IMR-90 (cell line): ENCODE data around the gene SYNPO2L. TPM values are rescaled to one million over a fixed set of nuclear protein-coding genes. Genes with fewer than 3 reads are reported as not detected.
"Not testable (repeated sequence)": the region's sequence is repeated elsewhere in the genome, so short reads cannot be mapped to it uniquely, and the experiment has no call there.

Experiments used
- ATAC-seq: fragments of 200-7000 bp; cut with Tn5 transposase; 2 replicates; pipeline ENCODE4 v1.9.1; 2020; ENCODE audit warnings: low read depth, mild to moderate bottlenecking, moderate library complexity
- BruUV-seq: library from RNA; stranded (reverse); fragments of 400-500 nt; replicated peaks from 2 replicates; lab custom pipeline; 2021; lab: Mats Ljungman, UMichigan
- CTCF ChIA-PET: fragments of 300-600 bp; formaldehyde crosslinking; extraction: SDS; loops from one replicate; lab custom pipeline; 2021; ENCODE audit warnings: antibody characterized with exemption; lab: Yijun Ruan, JAX
- POLR2A ChIA-PET: fragments of 300-600 bp; sonication (Branson Sonifier 250); formaldehyde crosslinking; loops from one replicate; lab custom pipeline; 2022; ENCODE audit warnings: antibody characterized with exemption; ENCODE audit not compliant: unreplicated experiment; lab: Charles Lee
- DNase-seq: peaks from one replicate; pipeline ENCODE4 v3.0.0; 2013
- H2AFZ ChIP-seq: replicated peaks from 2 replicates; pipeline ENCODE3; 2013; ENCODE audit warnings: low read length, mild to moderate bottlenecking; ENCODE audit not compliant: poor library complexity
- H2AK5ac ChIP-seq: 2 replicates; pipeline ENCODE4 v1.6.1; 2013; ENCODE audit warnings: low read depth, low read length, inconsistent platforms
- H2AK9ac ChIP-seq: replicated peaks from 2 replicates; pipeline ENCODE3; 2013; ENCODE audit warnings: mild to moderate bottlenecking, low read depth, low read length, moderate library complexity; ENCODE audit not compliant: poor library complexity
- H2BK120ac ChIP-seq: 2 replicates; pipeline ENCODE4 v1.6.1; 2013; ENCODE audit warnings: low read depth, low read length, inconsistent platforms
- H2BK15ac ChIP-seq: 3 replicates; pipeline ENCODE4 v1.6.1; 2013; ENCODE audit warnings: low read depth, low read length, inconsistent platforms
- H2BK20ac ChIP-seq: 2 replicates; pipeline ENCODE4 v1.6.1; 2013; ENCODE audit warnings: low read depth, mild to moderate bottlenecking, inconsistent platforms, low read length, moderate library complexity
- H2BK5ac ChIP-seq: 2 replicates; pipeline ENCODE4 v1.6.1; 2013; ENCODE audit warnings: mild to moderate bottlenecking, low read depth, low read length, inconsistent platforms; ENCODE audit not compliant: poor library complexity, severe bottlenecking
- H3K14ac ChIP-seq: replicated peaks from 2 replicates; pipeline ENCODE4 v1.6.1; 2013; ENCODE audit warnings: low read depth, low read length, inconsistent platforms
- H3K18ac ChIP-seq: 2 replicates; pipeline ENCODE4 v1.6.1; 2013; ENCODE audit warnings: low read depth, low read length, control low read depth
- H3K23ac ChIP-seq: 2 replicates; pipeline ENCODE4 v1.6.1; 2013; ENCODE audit warnings: low read depth, low read length, inconsistent platforms
- H3K27ac ChIP-seq: 2 replicates; pipeline ENCODE4 v1.5.1; 2013; ENCODE audit warnings: mild to moderate bottlenecking, control low read depth, low read length; ENCODE audit not compliant: insufficient read depth
- H3K27me3 ChIP-seq: 2 replicates; pipeline ENCODE4 v1.6.1; 2013; ENCODE audit warnings: low read length; ENCODE audit not compliant: control insufficient read depth, insufficient read depth
- H3K36me3 ChIP-seq: 2 replicates; pipeline ENCODE4 v1.6.1; 2013; ENCODE audit warnings: low read length, mixed read lengths; ENCODE audit not compliant: control insufficient read depth, insufficient read depth
- H3K4ac ChIP-seq: 2 replicates; pipeline ENCODE4 v1.6.1; 2013; ENCODE audit warnings: low read depth, low read length, inconsistent platforms
- H3K4me1 ChIP-seq: 2 replicates; pipeline ENCODE4 v1.6.1; 2013; ENCODE audit warnings: low read length, mixed read lengths; ENCODE audit not compliant: control insufficient read depth, insufficient read depth
- H3K4me2 ChIP-seq: 2 replicates; pipeline ENCODE4 v1.6.1; 2013; ENCODE audit warnings: low read depth, mild to moderate bottlenecking, control low read depth, low read length, moderate library complexity
- H3K4me3 ChIP-seq: 2 replicates; pipeline ENCODE4 v1.5.1; 2013; ENCODE audit warnings: low read depth, mild to moderate bottlenecking, control low read depth, low read length, moderate library complexity; ENCODE audit not compliant: insufficient read depth
- H3K56ac ChIP-seq: 2 replicates; pipeline ENCODE4 v1.6.1; 2013; ENCODE audit warnings: low read length, inconsistent platforms; ENCODE audit not compliant: insufficient read depth; ENCODE audit errors: extremely low read depth
- H3K79me1 ChIP-seq, 2 experiments: 2 replicates each; pipeline ENCODE4 v1.6.1; 2013; ENCODE audit warnings: low read length in 2 of 2, inconsistent platforms in 1 of 2, low read depth in 1 of 2
- H3K9ac ChIP-seq: 2 replicates; pipeline ENCODE4 v1.6.1; 2013; ENCODE audit warnings: low read depth, low read length, control low read depth
- H3K9me1 ChIP-seq: 2 replicates; pipeline ENCODE4 v1.6.1; 2013; ENCODE audit warnings: low read length, inconsistent platforms; ENCODE audit not compliant: insufficient read depth
- H3K9me3 ChIP-seq: 2 replicates; pipeline ENCODE4 v1.6.1; 2013; ENCODE audit warnings: low read length; ENCODE audit not compliant: control insufficient read depth, insufficient read depth
- H4K20me1 ChIP-seq: 2 replicates; pipeline ENCODE4 v1.6.1; 2013; ENCODE audit warnings: low read length, inconsistent platforms; ENCODE audit not compliant: insufficient read depth
- H4K5ac ChIP-seq: 2 replicates; pipeline ENCODE4 v1.6.1; 2013; ENCODE audit warnings: mild to moderate bottlenecking, low read depth, low read length, control low read depth
- H4K8ac ChIP-seq, 2 experiments: 2 replicates each; pipeline ENCODE4 v1.6.1; 2013; ENCODE audit warnings: low read depth in 2 of 2, low read length in 2 of 2, control low read depth in 1 of 2, inconsistent platforms in 1 of 2
- H4K91ac ChIP-seq: 2 replicates; pipeline ENCODE4 v1.6.1; 2013; ENCODE audit warnings: low read depth, low read length, inconsistent platforms; ENCODE audit not compliant: insufficient read depth
- WGBS, 2 experiments: methylation state at CpG; one replicate each; pipeline versions ENCODE4 v1.1.5 to v1.1.7; 2013; ENCODE audit warnings: missing lambda C conversion rate in 2 of 2; ENCODE audit not compliant: insufficient read length in 1 of 2; ENCODE audit errors: extremely low coverage in 2 of 2; 5-methylcytosine and 5-hydroxymethylcytosine counted together
- dilution Hi-C: fragments of 300-500 bp; cut with HindIII; formaldehyde crosslinking; loops from one replicate; pipeline ENCODE4 v1.14.3; 2018; ENCODE audit warnings: low sequenced_read_pairs; ENCODE audit not compliant: unreplicated experiment
- in situ Hi-C: fragments of 300-500 bp; cut with MboI; formaldehyde crosslinking; loops from 3 replicates; pipeline ENCODE4 v1.14.3; 2019; ENCODE audit warnings: low sequenced_read_pairs, inconsistent platforms, mixed read lengths
- intact Hi-C: fragments of 100-400 bp; cut with micrococcal nuclease; formaldehyde crosslinking; loops from 2 replicates; pipeline ENCODE4 v1.10.0; 2022
- polyA plus RNA-seq, 3 experiments: library from polyadenylated mRNA; depleted of rRNA; stranded (reverse); fragments of >200 nt; gene quantifications; 2 replicates each; pipeline ENCODE4 v1.2.3, GENCODE V29; 2012; ENCODE audit warnings: low replicate concordance in 1 of 3
- total RNA-seq: library from RNA; depleted of rRNA; stranded (reverse); fragments of >200 nt; gene quantifications from 2 replicates; pipeline ENCODE4 v1.2.3, GENCODE V29; 2012

SYNPO2L gene
- total and polyA plus RNA-seq, 2 of the 4 experiments (the other 2 are of a cell fraction), result 0.18 to 0.62 TPM

DNA sequence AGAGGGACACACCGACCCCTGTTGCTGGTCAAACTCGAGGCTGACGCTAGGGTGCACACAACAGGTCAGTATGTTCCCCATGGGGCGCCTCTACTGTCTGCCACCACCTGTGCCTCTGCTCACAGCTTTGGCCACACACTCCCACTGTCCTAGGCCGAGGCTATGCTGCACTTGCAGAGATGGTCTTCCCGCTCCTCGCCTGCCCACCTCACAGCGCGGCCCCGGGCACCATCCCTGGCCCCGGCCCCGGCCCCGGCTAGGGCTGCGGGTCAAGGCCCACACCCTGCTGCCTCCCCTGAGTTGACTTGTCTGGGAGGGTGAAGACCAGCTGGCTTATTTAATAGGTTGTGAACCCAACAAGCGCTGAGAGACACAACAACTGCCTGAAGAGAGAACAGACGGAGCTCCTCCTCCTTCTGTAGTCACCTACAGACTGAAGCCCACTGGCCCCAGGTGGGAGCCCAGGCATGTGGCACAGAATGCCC is 41.9 kb upstream of the SYNPO2L start, which contains the start of gene AGAP5:
Gene AGAP5, minus strand, starts transcription at position 435 of the 485 bp plus-strand sequence. Its CDS starts 354 bp downstream, at position 81.
- BruUV-seq, in situ Hi-C loops, H2AK9ac ChIP-seq, H3K4ac ChIP-seq, H3K27me3 ChIP-seq, H3K36me3 ChIP-seq, H2BK5ac ChIP-seq, DNase-seq, H2AFZ ChIP-seq, H3K27ac ChIP-seq, H4K20me1 ChIP-seq, H3K9me1 ChIP-seq, dilution Hi-C loops, H4K5ac ChIP-seq, H3K4me3 ChIP-seq, H4K8ac ChIP-seq, H2BK20ac ChIP-seq, POLR2A ChIA-PET, intact Hi-C loops, H3K9ac ChIP-seq, H2BK15ac ChIP-seq, H2BK120ac ChIP-seq, H4K91ac ChIP-seq, CTCF ChIA-PET, H3K4me1 ChIP-seq, H3K4me2 ChIP-seq, H3K56ac ChIP-seq, H3K9me3 ChIP-seq, H3K18ac ChIP-seq, H2AK5ac ChIP-seq, H3K79me1 ChIP-seq, H3K23ac ChIP-seq, H3K14ac ChIP-seq, ATAC-seq: not testable (repeated sequence)
- WGBS, 2 experiments, result no CpG with 5 or more reads among the region's 16 CpGs

DNA sequence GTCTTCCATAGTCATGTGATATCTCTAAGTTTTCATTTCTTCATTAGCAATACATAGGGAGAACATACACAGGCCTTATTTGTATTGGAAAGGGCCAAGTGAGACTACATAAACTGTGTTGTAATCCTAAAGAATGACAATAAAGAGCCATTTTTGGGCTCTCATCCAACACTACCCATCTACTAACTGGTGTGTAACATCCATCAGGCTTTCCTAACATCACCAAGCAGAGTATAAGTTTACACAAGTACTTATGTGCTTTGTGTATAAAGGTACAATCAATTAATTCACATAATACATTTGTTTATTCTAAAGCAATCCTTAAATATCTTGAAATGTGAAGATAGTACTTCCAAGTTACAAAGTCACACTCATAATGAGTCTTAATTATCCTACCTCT is 39.5 kb upstream of the SYNPO2L start:
- POLR2A ChIA-PET, H3K9me1 ChIP-seq, H2AK9ac ChIP-seq, H2BK15ac ChIP-seq, H2AFZ ChIP-seq, H2AK5ac ChIP-seq, H3K18ac ChIP-seq, H3K4me1 ChIP-seq, in situ Hi-C loops, H3K56ac ChIP-seq, BruUV-seq, H3K79me1 ChIP-seq, H3K4me3 ChIP-seq, dilution Hi-C loops, ATAC-seq, H4K5ac ChIP-seq, H3K4ac ChIP-seq, H2BK20ac ChIP-seq, H3K4me2 ChIP-seq, H4K91ac ChIP-seq, H3K9ac ChIP-seq, CTCF ChIA-PET, H4K8ac ChIP-seq, H3K23ac ChIP-seq, H3K27me3 ChIP-seq, H2BK5ac ChIP-seq, intact Hi-C loops, H4K20me1 ChIP-seq, H3K9me3 ChIP-seq, H3K27ac ChIP-seq, H3K14ac ChIP-seq, H3K36me3 ChIP-seq, H2BK120ac ChIP-seq: not testable (repeated sequence)
- peak; percentile 10 for DNase-seq
